NCI-H2029 treated with DMSO at 0.1 percent for 48 hours (cell line): ENCODE data around the gene PCCA.
A peak's percentile ranks its signal among the peaks of the same experiment; 100 is the strongest.

ENCODE experiments used
- DNase-seq: peaks from one replicate; lab custom pipeline; 2025; lab: John Stamatoyannopoulos, UW

The PCCA gene

DNA sequence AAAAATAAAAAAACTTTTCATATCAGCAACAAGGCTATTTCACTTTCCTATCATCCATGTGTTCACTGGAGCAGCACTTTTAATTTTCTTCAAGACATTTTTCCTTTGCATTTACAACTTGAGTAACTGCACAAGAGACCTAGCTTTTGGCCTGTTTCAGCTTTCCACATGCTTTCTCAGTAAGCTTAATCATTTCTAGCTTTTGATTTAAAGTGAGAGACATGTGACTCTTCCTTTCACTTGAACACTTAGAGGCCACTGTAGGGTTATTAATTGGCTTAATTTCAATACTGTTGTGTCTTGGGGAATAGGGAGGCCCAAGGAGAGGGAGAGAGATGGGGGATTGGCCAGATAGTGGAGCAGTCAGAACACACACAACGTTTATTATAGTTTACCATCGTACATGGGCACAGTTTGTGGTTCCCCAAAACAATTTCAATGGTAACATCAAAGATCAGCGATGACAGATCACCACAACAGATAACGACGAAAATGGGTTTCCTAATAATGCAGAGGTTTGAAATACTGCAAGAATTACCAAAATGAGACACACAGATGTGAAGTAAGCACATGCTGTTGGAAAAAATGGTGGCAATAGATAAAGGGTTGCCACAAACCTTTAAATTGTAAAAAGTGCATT is 382.1 kb downstream of the PCCA start:
- no peak for DNase-seq

DNA sequence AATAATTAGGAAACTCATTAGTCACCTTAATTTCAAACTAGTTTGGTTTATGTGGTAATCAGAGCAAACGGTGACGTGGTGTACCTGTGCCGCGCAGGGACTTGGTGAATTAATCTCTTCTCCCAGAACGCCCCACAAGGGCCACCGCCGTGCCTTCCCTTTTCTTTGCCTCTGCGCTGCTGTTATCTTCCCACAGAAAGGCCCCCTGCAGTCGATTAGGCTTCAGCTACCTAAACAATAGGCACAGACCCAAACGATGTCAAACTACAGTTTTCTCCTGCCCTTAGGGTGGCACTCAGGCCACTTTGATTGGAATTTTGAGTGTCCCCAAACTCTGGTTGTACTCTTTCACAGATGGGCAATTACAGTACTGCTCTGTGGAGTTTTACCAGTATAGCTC is 384.2 kb downstream of the PCCA start:
- no peak for DNase-seq

DNA sequence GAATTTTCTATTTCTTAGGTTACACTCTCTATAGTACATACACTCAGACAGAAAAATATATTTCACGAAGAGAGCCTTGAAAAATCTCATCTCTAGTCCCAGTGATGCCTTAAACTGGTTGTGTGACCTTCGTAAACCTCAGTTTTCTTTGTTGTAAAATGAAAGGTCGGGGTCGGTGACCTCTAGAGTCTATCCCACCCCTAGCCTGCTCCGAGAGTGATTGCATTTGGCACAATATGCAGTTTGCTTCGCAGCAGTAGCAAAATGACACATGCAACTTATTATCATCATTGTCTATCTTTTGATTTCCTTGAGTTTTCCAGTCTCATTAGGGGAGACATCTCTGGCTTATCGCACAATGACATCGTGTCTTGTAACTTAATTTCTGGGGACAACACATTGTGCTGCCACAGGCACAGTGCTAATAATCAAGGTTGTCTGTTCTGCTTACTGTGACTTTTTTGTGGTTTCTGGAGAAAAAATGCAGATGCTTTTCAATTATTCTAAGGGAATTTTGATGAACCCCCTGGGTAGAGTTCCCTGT is 384.7 kb downstream of the PCCA start:
- no peak for DNase-seq

DNA sequence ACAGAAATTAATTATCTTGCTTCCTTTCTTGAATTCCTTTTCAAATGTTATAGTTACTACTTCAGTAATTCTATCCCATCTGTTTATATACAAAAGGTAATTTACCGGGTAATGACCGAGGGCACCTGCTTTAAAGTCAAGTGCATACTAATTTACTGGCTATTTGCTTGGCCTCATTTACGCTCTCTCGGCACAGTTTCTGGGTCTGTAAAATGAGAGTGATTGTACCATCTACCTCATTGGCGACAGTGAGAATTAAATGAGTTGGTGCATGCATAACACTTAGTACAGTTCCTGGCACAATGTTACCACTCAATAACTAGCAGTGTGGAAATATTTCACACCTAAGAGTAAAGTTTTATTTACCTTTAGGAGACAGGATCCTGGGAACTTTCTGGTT is 388.1 kb downstream of the PCCA start:
- DNase-seq = no peak

DNA sequence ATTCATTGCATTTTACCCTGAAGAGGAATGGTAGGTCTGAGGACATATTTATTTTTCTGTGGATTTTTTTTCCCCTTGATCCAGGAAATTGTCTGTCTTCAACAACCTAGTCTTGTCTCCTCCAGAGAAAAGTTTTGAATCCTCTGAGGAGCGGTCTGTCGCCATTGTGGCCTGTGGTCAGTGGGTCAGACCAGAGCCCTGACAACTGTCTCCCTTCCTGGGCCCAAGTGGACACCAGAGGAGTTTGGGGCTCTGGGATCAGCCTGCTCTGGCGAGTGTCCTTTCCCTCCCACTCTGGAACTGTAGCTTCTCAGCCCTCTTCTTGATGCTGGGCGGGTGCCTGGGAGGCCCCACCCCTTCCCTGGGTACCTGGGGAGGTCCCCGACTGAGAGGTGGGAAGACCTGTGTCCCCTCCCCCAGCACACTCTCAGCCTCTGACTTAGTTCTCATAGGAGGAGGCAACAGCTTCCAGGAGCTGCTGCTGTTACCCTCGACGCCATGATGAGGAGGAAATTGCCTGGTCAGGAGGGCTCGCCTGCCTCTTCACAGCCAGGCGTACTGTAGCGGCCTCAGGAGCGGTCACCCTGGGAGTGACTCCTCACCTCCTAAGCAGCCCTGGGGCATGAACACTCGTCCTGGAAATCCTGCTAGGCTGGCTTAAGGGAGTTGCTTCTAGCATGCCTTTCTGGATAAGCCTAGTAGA is 389.4 kb downstream of the PCCA start:
- DNase-seq = no peak

DNA sequence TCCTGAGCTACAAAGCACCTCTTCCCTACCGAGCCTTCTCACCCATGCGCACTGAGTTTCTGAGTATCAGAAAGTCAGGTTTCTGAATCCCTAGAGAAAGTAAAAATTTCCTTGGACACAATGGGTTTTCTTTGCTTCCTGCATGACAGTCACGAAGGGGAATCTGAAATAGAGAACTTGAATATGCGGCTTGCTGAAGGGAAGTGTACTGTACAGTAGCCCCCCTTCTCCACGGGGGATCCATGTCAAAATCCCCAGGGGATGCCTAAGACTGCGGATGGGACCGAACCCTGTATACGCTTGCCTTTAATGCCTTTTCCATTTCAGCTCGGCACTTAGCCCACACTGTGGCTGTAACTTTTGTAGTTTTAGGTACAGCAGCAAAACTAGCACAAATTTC is 391.8 kb downstream of the PCCA start:
- no peak for DNase-seq

DNA sequence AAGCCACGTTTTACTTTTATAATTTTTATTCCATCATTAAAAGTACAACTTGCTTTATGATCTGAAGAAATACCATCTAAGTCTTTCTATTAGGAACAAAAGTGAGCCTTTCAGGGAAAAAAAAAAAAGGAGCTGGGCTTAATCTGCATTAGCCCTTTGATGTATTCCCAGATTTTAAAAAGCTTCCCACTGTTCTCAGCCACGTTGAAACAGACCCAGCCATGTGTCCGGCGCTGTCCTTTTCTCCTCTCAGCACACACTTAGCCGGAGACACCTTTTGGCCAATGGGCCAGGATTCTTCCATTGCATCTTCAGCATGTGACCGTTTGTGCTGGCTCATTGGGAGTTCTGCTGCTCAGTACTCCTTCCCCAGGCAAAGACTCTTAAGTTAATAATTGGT is 394.2 kb downstream of the PCCA start:
- DNase-seq = no peak

DNA sequence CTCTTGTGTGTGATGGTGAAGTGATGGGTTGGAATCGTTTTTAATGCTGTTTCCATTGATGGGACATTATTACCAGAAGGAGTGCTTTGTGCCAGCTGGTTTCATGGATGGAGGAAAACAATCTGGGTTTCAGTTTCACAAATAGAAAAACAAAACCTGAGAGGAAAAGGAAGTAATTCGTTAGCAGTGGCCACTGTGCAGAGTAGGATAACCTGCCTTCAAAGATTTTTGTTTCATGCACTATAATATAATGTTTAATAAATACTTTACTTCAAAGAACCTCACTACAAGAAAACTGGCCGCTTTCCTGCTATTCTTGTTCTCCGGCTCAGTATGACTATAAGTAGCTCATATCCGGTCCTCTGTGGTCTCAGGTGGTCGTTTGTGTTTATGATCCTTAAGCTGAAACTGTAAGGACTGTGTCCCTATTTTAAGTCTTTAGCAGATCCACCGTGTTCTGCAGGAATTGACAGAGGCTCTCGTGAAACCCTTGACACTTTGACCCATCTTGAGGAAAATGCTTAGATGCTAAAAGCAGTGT is 395.0 kb downstream of the PCCA start:
- no peak for DNase-seq

DNA sequence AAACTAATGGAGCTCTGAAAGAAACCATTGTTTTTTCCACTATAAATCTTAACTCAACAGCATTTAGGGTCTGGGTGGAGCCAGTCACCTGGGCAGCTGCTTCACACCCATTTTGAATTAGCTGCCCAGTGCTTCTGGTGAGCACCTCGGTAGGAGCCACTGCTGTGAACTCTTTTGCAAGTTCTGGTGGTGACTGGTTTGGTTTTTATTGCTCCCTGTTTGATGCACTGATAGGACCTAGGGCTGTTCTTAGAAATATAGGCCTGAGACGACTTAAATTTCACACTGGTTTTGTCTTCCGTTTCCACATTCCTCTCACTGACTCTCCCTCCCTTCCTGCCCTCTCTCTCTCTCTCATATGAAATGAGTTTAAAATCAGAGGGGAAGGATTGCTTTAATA is 395.8 kb downstream of the PCCA start:
- DNase-seq = no peak

DNA sequence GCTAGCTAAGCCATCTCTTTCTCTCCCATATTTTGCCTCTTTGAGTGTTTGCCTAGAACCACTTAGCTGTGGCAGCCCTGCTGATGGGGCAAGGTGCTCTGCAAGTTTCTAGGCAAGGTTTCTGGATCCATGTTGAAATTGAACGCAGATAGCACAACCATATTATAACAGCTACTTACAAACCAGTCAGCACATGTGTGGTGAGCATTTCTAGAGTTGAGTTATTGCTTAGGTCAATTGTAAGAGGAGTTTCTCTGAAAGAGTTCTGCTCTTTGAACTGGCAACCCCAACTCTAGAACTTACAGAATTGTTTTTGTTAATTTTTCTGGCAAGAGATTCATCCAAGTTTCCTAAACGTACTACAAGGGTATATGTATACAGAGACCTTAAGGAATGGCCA is 396.4 kb downstream of the PCCA start:
- no peak for DNase-seq

DNA sequence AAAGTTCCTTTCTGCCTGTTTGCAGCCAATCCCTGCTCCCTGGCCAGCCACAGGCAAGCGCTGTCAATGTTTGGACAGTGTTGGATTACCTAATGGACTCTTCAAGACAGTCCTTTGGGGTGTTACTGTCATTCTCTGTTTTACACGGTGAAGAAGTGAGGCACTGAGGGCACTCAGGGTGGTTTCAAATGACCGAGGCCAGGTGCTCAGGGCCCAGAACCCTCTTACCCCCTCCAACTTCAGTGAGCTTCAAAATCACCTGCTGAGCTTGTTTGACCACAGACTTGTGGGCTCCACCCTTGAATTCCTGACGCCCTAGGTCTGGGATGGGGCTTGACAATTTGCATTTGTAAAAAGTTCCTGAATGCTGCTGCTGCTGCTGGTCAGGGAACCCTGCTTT is 401.8 kb downstream of the PCCA start:
- peak; percentile 42 for DNase-seq

DNA sequence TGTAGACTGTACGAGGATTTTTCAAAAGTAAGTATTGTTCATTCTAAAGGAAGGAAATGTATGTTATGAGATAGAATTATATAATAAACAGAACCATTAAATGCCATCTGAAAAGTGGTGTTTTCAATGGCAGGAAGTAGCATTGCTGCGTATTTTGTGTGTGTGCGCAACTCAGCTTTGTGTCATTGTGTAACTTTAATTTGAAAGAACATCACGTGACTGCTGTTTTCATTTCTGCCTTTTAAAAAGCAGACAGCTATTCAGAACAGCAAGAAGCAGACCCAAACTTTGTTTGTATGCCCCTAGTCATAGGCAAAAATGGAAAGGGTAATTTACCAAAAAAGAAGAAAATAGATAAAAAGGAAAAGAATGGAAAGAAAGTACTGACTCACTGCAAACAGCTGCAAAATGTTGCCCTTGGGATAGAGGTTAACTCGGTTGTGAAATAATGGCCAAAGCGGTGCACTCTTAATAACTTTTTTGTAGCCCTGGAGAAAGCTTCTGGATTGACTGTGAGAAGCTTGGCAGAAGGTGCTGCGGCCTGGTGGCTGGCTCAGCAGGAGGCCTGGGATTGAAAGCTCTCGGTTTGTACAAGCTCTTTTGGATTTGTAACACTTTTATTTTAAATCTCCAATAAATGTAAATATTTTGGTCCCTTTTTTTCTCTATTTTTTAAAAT is 402.4 kb downstream of the PCCA start:
- no peak for DNase-seq

DNA sequence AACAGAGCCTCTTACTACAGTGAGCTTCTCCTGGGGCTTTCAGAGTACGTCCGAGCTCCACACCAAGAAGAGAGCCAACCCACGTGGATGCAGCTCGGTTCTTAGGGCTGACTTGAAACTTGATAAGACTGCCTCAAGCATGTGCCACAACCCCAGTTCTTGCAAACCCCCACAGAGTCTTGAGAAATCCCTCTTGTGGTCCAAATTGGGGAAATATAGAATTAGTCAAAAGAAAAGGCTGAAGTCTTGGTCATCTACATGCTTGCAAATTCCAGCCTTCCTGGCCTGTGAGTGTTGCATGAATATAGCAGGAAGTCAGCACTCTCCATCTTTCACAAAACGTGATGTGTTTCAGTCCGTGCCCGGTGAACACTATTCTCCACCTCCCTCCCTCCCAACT is 404.5 kb downstream of the PCCA start:
- DNase-seq = no peak

DNA sequence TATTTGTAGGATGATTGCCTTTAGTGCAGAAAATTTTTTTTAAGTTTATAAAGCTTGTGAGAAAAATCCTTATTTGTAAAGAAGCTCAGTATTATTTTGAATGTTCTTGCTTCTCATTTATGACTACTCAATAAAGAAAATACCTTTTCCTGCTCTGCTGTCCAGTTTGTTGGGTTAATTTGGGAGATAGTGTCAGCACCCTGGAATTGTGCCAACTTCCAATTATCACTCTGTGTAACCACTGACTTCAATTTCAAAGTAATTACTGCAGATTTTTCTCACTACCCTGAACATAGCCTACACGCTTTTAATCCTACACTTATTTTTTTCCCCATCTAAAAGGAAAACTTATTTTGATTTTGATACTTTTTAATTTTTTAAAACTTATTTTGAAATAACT is 406.6 kb downstream of the PCCA start:
- DNase-seq = no peak

DNA sequence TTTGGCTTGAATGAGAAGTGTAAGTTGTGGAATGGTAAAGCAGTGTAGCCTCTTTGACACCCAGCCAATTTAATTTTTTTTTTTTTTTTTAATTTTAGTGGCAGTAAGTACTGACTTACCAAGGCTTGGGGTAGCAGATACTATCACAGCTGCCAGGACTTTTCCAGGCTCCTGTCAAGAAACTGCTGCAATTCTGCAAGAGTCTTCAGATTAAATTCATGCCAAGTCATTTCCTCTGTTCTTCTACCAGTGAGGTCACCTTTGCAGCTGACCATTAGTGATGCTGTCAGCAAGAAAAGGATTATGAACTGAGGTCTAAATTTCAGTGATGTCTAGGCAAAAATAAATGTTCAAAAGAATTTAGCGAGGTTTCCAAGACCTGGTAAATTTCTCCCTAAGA is 408.5 kb downstream of the PCCA start:
- no peak for DNase-seq

DNA sequence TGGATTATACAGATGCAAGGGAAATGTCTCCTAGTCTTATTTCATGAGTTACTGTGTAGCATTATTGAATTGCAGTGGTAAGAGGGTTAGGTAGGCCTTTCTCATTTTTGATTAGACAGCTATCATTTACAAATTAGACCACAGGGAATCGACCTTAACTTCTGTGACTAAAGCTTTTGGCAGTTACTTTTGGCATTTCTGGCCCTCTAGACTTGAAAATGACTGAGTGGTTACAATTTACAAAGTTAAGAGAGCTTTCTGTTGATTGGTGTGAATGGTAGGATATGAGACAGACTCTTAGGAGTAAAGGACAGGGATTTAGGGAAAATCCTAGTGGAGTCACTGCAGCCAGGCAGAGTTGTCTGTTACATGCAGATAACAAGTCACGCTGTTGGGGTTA is 413.6 kb downstream of the PCCA start:
- DNase-seq = no peak

DNA sequence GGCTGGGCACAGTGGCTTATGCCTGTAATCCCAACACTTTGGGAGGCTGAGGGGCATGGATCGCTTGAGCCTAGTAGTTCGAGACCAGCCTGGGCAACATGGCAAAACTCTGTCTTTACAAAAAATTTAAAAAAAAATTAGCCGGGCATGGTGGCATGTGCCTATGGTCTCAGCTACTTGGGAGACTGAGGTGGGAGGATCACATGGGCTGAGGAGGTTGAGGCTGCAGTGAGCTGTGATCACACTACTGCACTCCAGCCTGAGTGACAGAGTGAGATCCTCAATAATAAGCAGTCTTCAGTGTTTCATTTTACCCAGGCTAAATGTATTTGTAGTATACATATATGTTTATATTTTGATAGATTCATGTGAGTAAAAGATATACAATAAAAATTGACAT is 414.7 kb downstream of the PCCA start:
- no peak for DNase-seq

DNA sequence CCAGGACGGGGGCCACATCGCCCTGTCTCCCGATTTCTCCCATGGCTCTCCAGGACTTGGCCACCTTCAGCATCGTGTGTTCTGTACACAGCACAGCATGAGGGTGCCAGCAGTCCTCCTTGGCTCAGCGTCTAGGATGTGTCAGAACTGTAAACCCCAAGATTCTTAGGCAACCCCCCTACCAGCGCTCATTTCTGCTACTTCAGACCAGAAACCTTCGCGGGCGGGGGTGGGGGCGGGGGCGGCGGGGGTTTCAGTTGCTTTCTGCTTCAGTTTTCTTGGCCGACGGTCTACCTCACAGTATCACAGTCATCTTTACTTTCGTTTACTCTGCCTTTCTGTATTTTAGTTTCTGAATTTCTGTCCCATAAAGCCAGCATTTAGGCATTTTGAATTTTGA is 417.3 kb downstream of the PCCA start:
- no peak for DNase-seq

DNA sequence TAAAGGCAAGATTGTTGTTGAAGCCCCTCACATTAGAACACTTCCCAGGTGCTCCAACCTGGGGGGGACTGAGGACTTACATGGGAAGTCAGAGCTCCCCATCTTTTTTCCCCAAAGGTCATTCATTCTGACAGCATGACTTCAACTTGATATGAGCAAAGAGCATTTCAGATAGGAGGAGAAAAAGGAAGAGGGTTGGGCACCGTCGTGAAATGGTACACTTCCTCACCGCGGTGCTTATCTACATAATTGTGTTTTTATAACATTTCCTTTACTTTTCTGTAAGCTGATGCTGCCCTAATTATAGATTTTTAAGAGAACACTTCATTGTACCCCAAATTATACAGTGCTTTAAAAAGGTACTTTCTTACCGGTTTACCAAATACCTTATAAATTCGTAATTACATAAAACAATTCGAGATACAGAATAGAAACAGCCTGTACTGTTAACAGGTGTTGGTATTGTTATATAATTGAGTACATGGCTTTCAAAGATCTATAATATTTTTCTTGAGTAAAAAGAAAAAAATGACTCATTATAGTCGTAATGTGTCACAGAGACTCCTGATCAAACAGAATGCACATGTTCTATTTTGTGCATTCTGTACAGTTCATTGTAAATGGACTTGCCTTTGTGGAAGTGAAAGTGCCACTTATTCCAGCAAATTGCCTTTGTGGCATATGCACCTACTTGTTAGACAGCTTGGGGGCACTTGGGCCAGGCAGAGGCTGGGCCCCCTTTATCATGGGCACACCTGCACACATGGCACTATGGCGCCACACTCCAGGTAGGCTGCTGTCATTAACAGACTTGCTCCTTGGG is 417.9 kb downstream of the PCCA start:
- DNase-seq = no peak

DNA sequence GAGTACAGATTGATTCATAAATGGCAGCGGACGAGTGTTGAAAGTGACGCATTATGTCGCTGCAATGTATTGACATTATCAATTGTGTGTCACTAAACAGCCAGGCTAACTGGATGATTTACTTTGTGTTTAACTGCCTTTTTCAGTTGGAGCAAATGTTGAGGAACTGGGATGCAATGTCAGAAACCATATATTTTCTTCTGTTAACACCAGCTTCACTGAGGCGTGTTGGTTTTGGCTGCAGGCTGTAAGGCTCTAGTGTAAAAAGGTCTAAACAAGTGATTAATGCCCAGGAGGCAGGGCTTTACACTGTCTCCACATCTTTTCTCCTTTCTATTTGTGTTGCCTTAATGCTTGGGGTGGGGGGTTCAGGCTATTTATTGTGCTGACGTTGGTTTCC is 419.6 kb downstream of the PCCA start:
- DNase-seq = no peak

DNA sequence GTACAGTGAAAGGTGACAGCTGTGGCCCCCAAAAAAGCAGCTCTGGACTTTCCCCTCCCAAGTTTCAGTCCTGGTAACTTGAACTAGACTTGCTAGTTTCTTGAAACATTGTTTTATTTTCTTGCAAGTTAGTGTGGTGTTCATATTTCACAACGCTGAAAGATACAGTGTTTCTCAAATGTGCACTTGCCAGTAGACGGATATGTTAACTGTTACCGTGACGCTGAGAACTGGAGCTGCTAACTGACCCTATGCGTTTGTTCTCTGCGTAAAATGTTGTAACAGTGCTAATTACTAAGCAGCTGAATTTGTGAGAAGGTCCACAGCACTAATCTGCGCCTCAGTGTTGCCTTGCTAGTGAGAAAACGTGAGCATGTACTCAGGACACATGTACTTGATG is 420.1 kb downstream of the PCCA start:
- no peak for DNase-seq
